GM12878 (cell line): ENCODE results near the gene A2ML1. TPM values are rescaled to one million over a fixed set of nuclear protein-coding genes. Genes with fewer than 3 reads are reported as not detected.

Source experiments
- ATAC-seq: fragments of 200-7000 bp; cut with Tn5 transposase; 3 replicates; pipeline ENCODE4 v1.9.1; 2020; ENCODE audit warnings: mild to moderate bottlenecking, moderate library complexity
- BruUV-seq: library from RNA; stranded (reverse); fragments of 400-500 nt; replicated peaks from 2 replicates; lab custom pipeline; 2021; lab: Mats Ljungman, UMichigan
- CTCF ChIA-PET: fragments of 300-600 bp; sonication (Branson Sonifier 250); formaldehyde crosslinking; extraction: SDS; loops from one replicate; lab custom pipeline; 2021; ENCODE audit warnings: inconsistent platforms; lab: Yijun Ruan, JAX
- POLR2A ChIA-PET: fragments of 350-600 bp; formaldehyde crosslinking; extraction: SDS; loops from one replicate; lab custom pipeline; 2021; ENCODE audit warnings: inconsistent platforms; lab: Charles Lee
- RAD21 ChIA-PET: fragments of 300-600 bp; sonication (Branson Sonifier 250); formaldehyde crosslinking; loops from one replicate; lab custom pipeline; 2023; ENCODE audit warnings: antibody characterized with exemption; ENCODE audit not compliant: unreplicated experiment; lab: Charles Lee
- SMC1A ChIA-PET: fragments of 300-600 bp; sonication (Branson Sonifier 250); formaldehyde crosslinking; loops from one replicate; lab custom pipeline; 2023; ENCODE audit not compliant: unreplicated experiment, uncharacterized antibody; lab: Charles Lee
- DNase-seq: peaks from one replicate; pipeline ENCODE4 v3.0.0-alpha.2; 2011; ENCODE audit warnings: low read depth, low spot score
- FAIRE-seq: peaks from 3 replicates; lab custom pipeline; 2011; peaks lifted over from hg19 to GRCh38; lab: Jason Lieb, UNC
- H2AFZ ChIP-seq: 2 replicates; pipeline ENCODE4 v1.6.0; 2011; ENCODE audit warnings: low read depth, low read length, control low read depth; ENCODE audit not compliant: control insufficient read depth
- H3K27ac ChIP-seq: 2 replicates; pipeline ENCODE4 v1.5.1; 2011; ENCODE audit warnings: control low read depth; ENCODE audit not compliant: control insufficient read depth, insufficient read depth
- H3K27me3 ChIP-seq, 2 experiments: replicated peaks in 1 of 2; 2 replicates each; pipeline versions ENCODE4 v1.6.0 to v1.6.1; 2011; ENCODE audit warnings: low read length in 1 of 2; ENCODE audit not compliant: control insufficient read depth in 2 of 2, insufficient read depth in 2 of 2
- H3K36me3 ChIP-seq, 2 experiments: 2 replicates each; pipeline ENCODE4 v1.5.1; 2011; ENCODE audit warnings: low read length in 1 of 2; ENCODE audit not compliant: control insufficient read depth in 2 of 2, insufficient read depth in 2 of 2
- H3K4me1 ChIP-seq: 2 replicates; pipeline ENCODE4 v1.6.1; 2011; ENCODE audit warnings: mild to moderate bottlenecking, low read length, moderate library complexity, mixed read lengths; ENCODE audit not compliant: control insufficient read depth, insufficient read depth
- H3K4me2 ChIP-seq: 2 replicates; pipeline ENCODE4 v1.6.0; 2011; ENCODE audit warnings: control low read depth; ENCODE audit not compliant: control insufficient read depth, insufficient read depth
- H3K4me3 ChIP-seq: fragments of 200-600 bp; sonication (generic); 2 replicates; pipeline ENCODE4 v1.5.1; 2016
- H3K79me2 ChIP-seq: 2 replicates; pipeline ENCODE4 v1.6.0; 2011; ENCODE audit warnings: low read length; ENCODE audit not compliant: control insufficient read depth, insufficient read depth
- H3K9ac ChIP-seq: 2 replicates; pipeline ENCODE4 v1.8.0; 2011; ENCODE audit warnings: low read length, control low read depth, mixed read lengths; ENCODE audit not compliant: control insufficient read depth, insufficient read depth
- H3K9me3 ChIP-seq: replicated peaks from 3 replicates; pipeline ENCODE4 v1.5.1; 2011; ENCODE audit warnings: mild to moderate bottlenecking, low read length; ENCODE audit not compliant: control insufficient read depth, insufficient read depth
- H4K20me1 ChIP-seq: 2 replicates; pipeline ENCODE4 v1.6.0; 2011; ENCODE audit not compliant: control insufficient read depth, insufficient read depth
- MEF2A ChIP-seq: IDR thresholded peaks from 2 replicates; pipeline ENCODE4 v1.6.1; 2011; ENCODE audit warnings: low read depth, mild to moderate bottlenecking, low read length, moderate library complexity; ENCODE audit not compliant: insufficient read depth
- YY1 ChIP-seq: IDR thresholded peaks from 2 replicates; pipeline ENCODE4 v1.6.1; 2011; ENCODE audit warnings: low read depth, mild to moderate bottlenecking, low read length
- ZBTB4 ChIP-seq: fragments of 450-650 bp; formaldehyde crosslinking; IDR thresholded peaks from 2 replicates; pipeline ENCODE4 v1.4.0; 2022; ENCODE audit warnings: mild to moderate bottlenecking, moderate library complexity
- ZSCAN29 ChIP-seq: fragments of 450-650 bp; IDR thresholded peaks from 2 replicates; pipeline ENCODE4 v1.6.1; 2017; ENCODE audit warnings: mild to moderate bottlenecking, moderate library complexity
- WGBS: methylation state at CpG from one replicate; pipeline ENCODE4 v1.1.6; 2016; ENCODE audit warnings: low lambda C conversion rate; ENCODE audit not compliant: insufficient replicate concordance, insufficient coverage; ENCODE audit errors: missing lambda C conversion rate; 5-methylcytosine and 5-hydroxymethylcytosine counted together
- in situ Hi-C: fragments of 300-500 bp; cut with MboI; formaldehyde crosslinking; loops from 9 replicates; pipeline ENCODE4 v1.14.3; 2018; ENCODE audit warnings: mixed read lengths
- intact Hi-C: fragments of 100-400 bp; cut with micrococcal nuclease; formaldehyde crosslinking; loops from one replicate; pipeline ENCODE4 v1.14.2; 2022; ENCODE audit not compliant: unreplicated experiment
- polyA plus RNA-seq, 11 experiments: library from polyadenylated mRNA; depleted of rRNA in 4 of 11; unstranded in 6 of 11; stranded (reverse) in 5 of 11; fragments of >200 nt; fragmentation: Nextera tagmentation in 4 of 11; fragmentation: Illumina TruSeq in 1 of 11; extraction: Ambion mirVana in 4 of 11; extraction: Trizol in 1 of 11; gene quantifications; 1 replicate in 1 of 11; 2 replicates in 10 of 11; pipeline versions ENCODE4 v1.2.1 to v1.2.3, GENCODE V29; 2011 to 2016; ENCODE audit warnings: inconsistent platforms in 2 of 11, missing spikeins in 2 of 11, low read depth in 1 of 11
- total RNA-seq, 4 experiments: library from RNA; depleted of rRNA in 3 of 4; stranded (reverse); fragments of >200 nt in 3 of 4; fragmentation: Illumina TruSeq in 1 of 4; extraction: Trizol in 1 of 4; gene quantifications; 2 replicates each; pipeline versions ENCODE4 v1.2.1 to v1.2.3, GENCODE V29; 2013 to 2021

Gene A2ML1
- total and polyA plus RNA-seq, 10 of the 15 experiments (the other 5 are each of a cell fraction or from before 2014, with no cell fraction given) = not detected

- ATAC-seq (no peak), FAIRE-seq (no peak), DNase-seq (no peak)
- Histone ChIP-seq H2AFZ (no peak overlapping the region), H3K27ac (no peak overlapping the region), H3K79me2 (no peaks in the 10 kb centered on the region), H3K9ac (no peak overlapping the region), H3K4me3 (no peak overlapping the region), H3K4me1 (no peaks in the 10 kb centered on the region), H3K36me3 (no peaks in the 10 kb centered on the region), H3K27me3 (0 out of 4 replicates have a peak, but pooled peaks cover 0 to 3% of the 10 kb centered on the region in 2 experiments), H3K4me2 (no peak overlapping the region), H3K9me3 (no peaks in the 10 kb centered on the region), H4K20me1 (no peaks in the 10 kb centered on the region)
- TF ChIP-seq MEF2A (no peak), YY1 (no peak), ZBTB4 (CRISPR knock-in tag) (no peak), ZSCAN29 (no peak)
- ChIA-PET RAD21 (no interaction called here), SMC1A (no interaction called here), POLR2A (no interaction called here), CTCF (interaction anchor here (0.6 to 1.4 kb wide), 2 partner anchors 16 to 63 kb away, joined by 3 to 4 read pairs; no protein-coding TSS in a partner anchor)
- WGBS = 15% methylated on average over 4 of the region's 4 CpGs
- no TSS peak for BruUV-seq
- in situ Hi-C loops = no loop called here
- intact Hi-C loops = no loop called here
These were observed 5.3 kb downstream of the A2ML1 start for GRCh38 chr12:8827551-8828256.
